Measurements from ENCODE around the gene AGAP1. TPM values are rescaled to one million over a fixed set of nuclear protein-coding genes. Genes with fewer than 3 reads are reported as not detected.

The AGAP1 gene
- total and polyA plus RNA-seq, 2 donors (not counting 3 experiments of a cell fraction or from before 2014, with no cell fraction given): 10.2 to 20.9 TPM

DNA sequence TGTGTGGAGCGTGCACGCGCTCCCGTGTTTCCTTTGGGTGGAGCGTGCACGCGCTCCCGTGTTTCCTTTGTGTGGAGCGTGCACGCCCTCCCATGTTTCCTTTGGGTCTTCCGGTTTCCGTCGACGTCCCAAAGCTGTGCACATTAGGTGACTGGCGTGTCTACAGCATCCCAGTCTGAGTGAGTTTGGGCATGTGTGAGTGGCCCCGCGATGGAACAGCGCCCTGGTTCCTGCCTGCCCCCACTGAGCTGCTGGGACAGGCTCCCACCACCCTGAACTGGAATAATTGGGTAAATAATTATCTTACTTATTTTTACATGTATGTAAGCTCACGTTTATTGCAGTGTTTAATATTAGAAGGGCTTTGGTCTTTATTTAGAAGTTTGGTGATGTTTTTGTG is 104.2 kb downstream of the AGAP1 start:
- FAIRE-seq (no peak), DNase-seq (ENCODE audit: low read depth, low spot score) (no peak)
- peaks cover 3% of the 10 kb centered on the region for H3K4me1 ChIP-seq (ENCODE audit: control insufficient read depth, extremely low read depth, insufficient read depth, low read length)
- no peaks in the 10 kb centered on the region for H3K9me1 ChIP-seq (replicated peaks; ENCODE audit: control insufficient read depth, extremely low read depth, insufficient read depth, low read length)
- POLR2A ChIA-PET: no interaction called here
- TF ChIP-seq MAX (IDR thresholded peaks at IDR 0.05; ENCODE audit: insufficient read depth, insufficient read length) (no peak), JUN (IDR thresholded peaks at IDR 0.05; ENCODE audit: borderline replicate concordance, insufficient read depth, insufficient read length, low read depth) (no peak), FOS (IDR thresholded peaks at IDR 0.05; ENCODE audit: borderline replicate concordance, insufficient read depth, low read length) (no peak), MYC (IDR thresholded peaks at IDR 0.05; ENCODE audit: low read depth, low read length) (no peak), GATA2 (IDR thresholded peaks at IDR 0.05; ENCODE audit: insufficient read depth, insufficient read length, low read depth, low read length) (no peak), POLR2A (IDR thresholded peaks at IDR 0.05; ENCODE audit: low read depth, low read length) (no peak), POLR2AphosphoS5 (IDR thresholded peaks at IDR 0.05; ENCODE audit: insufficient read depth, low read depth, low read length) (no peak), EZH2 (IDR thresholded peaks at IDR 0.05; ENCODE audit: borderline replicate concordance, low read depth, low read length, severe bottlenecking) (no peak)
- TF ChIP-seq, protein P1, sequence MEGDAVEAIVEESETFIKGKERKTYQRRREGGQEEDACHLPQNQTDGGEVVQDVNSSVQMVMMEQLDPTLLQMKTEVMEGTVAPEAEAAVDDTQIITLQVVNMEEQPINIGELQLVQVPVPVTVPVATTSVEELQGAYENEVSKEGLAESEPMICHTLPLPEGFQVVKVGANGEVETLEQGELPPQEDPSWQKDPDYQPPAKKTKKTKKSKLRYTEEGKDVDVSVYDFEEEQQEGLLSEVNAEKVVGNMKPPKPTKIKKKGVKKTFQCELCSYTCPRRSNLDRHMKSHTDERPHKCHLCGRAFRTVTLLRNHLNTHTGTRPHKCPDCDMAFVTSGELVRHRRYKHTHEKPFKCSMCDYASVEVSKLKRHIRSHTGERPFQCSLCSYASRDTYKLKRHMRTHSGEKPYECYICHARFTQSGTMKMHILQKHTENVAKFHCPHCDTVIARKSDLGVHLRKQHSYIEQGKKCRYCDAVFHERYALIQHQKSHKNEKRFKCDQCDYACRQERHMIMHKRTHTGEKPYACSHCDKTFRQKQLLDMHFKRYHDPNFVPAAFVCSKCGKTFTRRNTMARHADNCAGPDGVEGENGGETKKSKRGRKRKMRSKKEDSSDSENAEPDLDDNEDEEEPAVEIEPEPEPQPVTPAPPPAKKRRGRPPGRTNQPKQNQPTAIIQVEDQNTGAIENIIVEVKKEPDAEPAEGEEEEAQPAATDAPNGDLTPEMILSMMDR (IDR thresholded peaks at IDR 0.05; ENCODE audit: extremely low read depth in 1 of 2, insufficient read depth in 1 of 2, low read depth in 1 of 2, low read length in 2 of 2): no peak
- no peaks in the 10 kb centered on the region for H3K9me3 ChIP-seq (replicated peaks; ENCODE audit: control insufficient read depth, insufficient read depth, low read length)
- H3K9ac ChIP-seq (replicated peaks; ENCODE audit: extremely low read depth, insufficient read depth, low read length): no peak overlapping the region
- no peak overlapping the region for H3K4me3 ChIP-seq (replicated peaks in 1 of 3; ENCODE audit: insufficient read depth in 1 of 3, low read depth in 1 of 3, low read length in 3 of 3)
- no peak overlapping the region for H3K4me2 ChIP-seq (ENCODE audit: insufficient read depth, low read length)
- no peak overlapping the region for H2AFZ ChIP-seq (ENCODE audit: low read depth, low read length)
- H3K79me2 ChIP-seq (ENCODE audit: control insufficient read depth, insufficient read depth, low read length): no peaks in the 10 kb centered on the region
- no peaks in the 10 kb centered on the region for H4K20me1 ChIP-seq (replicated peaks; ENCODE audit: control insufficient read depth, extremely low read depth, insufficient read depth, low read length)
- intact Hi-C loops (cut with micrococcal nuclease): loop anchor here (10.0 kb wide), 1 partner anchor 363 kb away; no protein-coding TSS in a partner anchor
- dilution Hi-C loops (cut with MboI; ENCODE audit: extremely low pct_ligation_motif_present, low sequenced_read_pairs): no loop called here
- no peaks in the 10 kb centered on the region for H3K36me3 ChIP-seq (ENCODE audit: control insufficient read depth in 2 of 2, extremely low read depth in 1 of 2, insufficient read depth in 2 of 2, low read length in 2 of 2)
- no TSS peak for BruUV-seq (replicated peaks)
- CTCF ChIA-PET: interaction anchor here (0.7 to 4.8 kb wide), 3 partner anchors 145 to 481 kb away, joined by 3 to 213 read pairs (median 3); no protein-coding TSS in a partner anchor
- H3K27me3 ChIP-seq (ENCODE audit: control insufficient read depth in 2 of 2, insufficient read depth in 2 of 2, low read length in 2 of 2): no peaks in the 10 kb centered on the region
- no peak overlapping the region for H3K27ac ChIP-seq (ENCODE audit: insufficient read depth, low read depth, low read length)

Data from endothelial cell of umbilical vein (primary cell).